H9 (cell line): Measurements from ENCODE around the gene ELF1. TPM values are rescaled to one million over a fixed set of nuclear protein-coding genes. Genes with fewer than 3 reads are reported as not detected.

ENCODE experiments used
- DNase-seq: peaks from one replicate; pipeline ENCODE4 v3.0.0-alpha.2; 2017
- H2AFZ ChIP-seq: one replicate; pipeline ENCODE4 v1.6.1; 2013; ENCODE audit warnings: mild to moderate bottlenecking, low read length, control low read depth, moderate library complexity
- H2AK5ac ChIP-seq: 2 replicates; pipeline ENCODE4 v1.6.1; 2013; ENCODE audit warnings: low read length, control low read depth, mixed read lengths; ENCODE audit not compliant: insufficient read length
- H2BK120ac ChIP-seq: one replicate; pipeline ENCODE4 v1.6.1; 2013; ENCODE audit warnings: low read depth, mild to moderate bottlenecking, low read length, control low read depth, inconsistent platforms; ENCODE audit not compliant: poor library complexity, severe bottlenecking
- H2BK12ac ChIP-seq: 2 replicates; pipeline ENCODE4 v1.6.1; 2013; ENCODE audit warnings: low read length, control low read depth, mixed read lengths, low read depth; ENCODE audit not compliant: insufficient read length
- H2BK15ac ChIP-seq: 2 replicates; pipeline ENCODE4 v1.6.1; 2013; ENCODE audit warnings: low read depth, low read length, control low read depth
- H2BK20ac ChIP-seq: one replicate; pipeline ENCODE4 v1.6.1; 2013; ENCODE audit warnings: low read depth, mild to moderate bottlenecking, low read length, control low read depth, inconsistent platforms; ENCODE audit not compliant: poor library complexity, severe bottlenecking
- H2BK5ac ChIP-seq: 2 replicates; pipeline ENCODE4 v1.6.1; 2013; ENCODE audit warnings: low read length, control low read depth, mixed read lengths; ENCODE audit not compliant: insufficient read length
- H3K14ac ChIP-seq: 2 replicates; pipeline ENCODE4 v1.6.1; 2013; ENCODE audit warnings: low read length, control low read depth; ENCODE audit not compliant: insufficient read depth
- H3K18ac ChIP-seq: 2 replicates; pipeline ENCODE4 v1.6.1; 2013; ENCODE audit warnings: low read depth, mild to moderate bottlenecking, mixed read lengths, low read length, control low read depth; ENCODE audit not compliant: insufficient read length
- H3K23ac ChIP-seq: 2 replicates; pipeline ENCODE4 v1.6.1; 2013; ENCODE audit warnings: low read length, control low read depth, mixed read lengths, low read depth; ENCODE audit not compliant: insufficient read length
- H3K23me2 ChIP-seq: 2 replicates; pipeline ENCODE4 v1.6.1; 2013; ENCODE audit warnings: low read depth, mild to moderate bottlenecking, mixed read lengths, low read length, control low read depth; ENCODE audit not compliant: insufficient read length, poor library complexity, severe bottlenecking
- H3K27ac ChIP-seq: 2 replicates; pipeline ENCODE4 v1.5.1; 2013; ENCODE audit warnings: low read length, control low read depth, mixed read lengths, low read depth; ENCODE audit not compliant: insufficient read length
- H3K27me3 ChIP-seq: 2 replicates; pipeline ENCODE4 v1.6.1; 2013; ENCODE audit warnings: low read length, control low read depth, inconsistent platforms; ENCODE audit not compliant: insufficient read depth
- H3K4ac ChIP-seq: 2 replicates; pipeline ENCODE4 v1.6.1; 2013; ENCODE audit warnings: low read depth, mild to moderate bottlenecking, control low read depth, inconsistent platforms, low read length, moderate library complexity
- H3K4me1 ChIP-seq: 2 replicates; pipeline ENCODE4 v1.6.1; 2013; ENCODE audit warnings: low read length, control low read depth, inconsistent platforms; ENCODE audit not compliant: insufficient read depth
- H3K4me2 ChIP-seq: 2 replicates; pipeline ENCODE4 v1.6.1; 2013; ENCODE audit warnings: low read length, control low read depth, mixed read lengths; ENCODE audit not compliant: insufficient read length, insufficient read depth
- H3K56ac ChIP-seq: 2 replicates; pipeline ENCODE4 v1.6.1; 2013; ENCODE audit warnings: low read depth, mild to moderate bottlenecking, mixed read lengths, low read length, control low read depth; ENCODE audit not compliant: insufficient read length
- H3K79me1 ChIP-seq: 2 replicates; pipeline ENCODE4 v1.6.1; 2013; ENCODE audit warnings: low read depth, mild to moderate bottlenecking, moderate library complexity, low read length, control low read depth, inconsistent platforms; ENCODE audit not compliant: insufficient read depth, poor library complexity, severe bottlenecking
- H3K79me2 ChIP-seq: 2 replicates; pipeline ENCODE4 v1.6.1; 2013; ENCODE audit warnings: low read length, control low read depth, inconsistent platforms; ENCODE audit not compliant: insufficient read depth
- H3K9ac ChIP-seq: 2 replicates; pipeline ENCODE4 v1.6.1; 2013; ENCODE audit warnings: low read length, control low read depth, mixed read lengths; ENCODE audit not compliant: insufficient read length; ENCODE audit errors: extremely low read depth
- H3K9me3 ChIP-seq: one replicate; pipeline ENCODE4 v1.6.1; 2013; ENCODE audit warnings: low read depth, low read length, inconsistent platforms; ENCODE audit not compliant: control insufficient read depth
- H3T11ph ChIP-seq: one replicate; pipeline ENCODE4 v1.6.1; 2013; ENCODE audit warnings: mild to moderate bottlenecking, low read length, control low read depth, inconsistent platforms
- H4K20me1 ChIP-seq: one replicate; pipeline ENCODE4 v1.6.1; 2013; ENCODE audit not compliant: control insufficient read depth, insufficient read length, insufficient read depth
- H4K5ac ChIP-seq: 2 replicates; pipeline ENCODE4 v1.6.1; 2013; ENCODE audit warnings: low read depth, mild to moderate bottlenecking, mixed read lengths, low read length, control low read depth; ENCODE audit not compliant: insufficient read length
- H4K8ac ChIP-seq: replicated peaks from 2 replicates; pipeline ENCODE4 v1.6.1; 2013; ENCODE audit warnings: low read length, control low read depth, mixed read lengths, low read depth; ENCODE audit not compliant: insufficient read length
- H4K91ac ChIP-seq: 2 replicates; pipeline ENCODE4 v1.6.1; 2013; ENCODE audit warnings: low read depth, mild to moderate bottlenecking, moderate library complexity, mixed read lengths, low read length, control low read depth; ENCODE audit not compliant: insufficient read length
- H3K27ac Mint-ChIP-seq, 3 experiments: 2 replicates in 2 of 3; 3 replicates in 1 of 3; pipeline ENCODE4 v1.8.0; 2020 to 2021; ENCODE audit warnings: mixed read lengths in 3 of 3, mild to moderate bottlenecking in 1 of 3, moderate library complexity in 1 of 3
- H3K27me3 Mint-ChIP-seq: 2 replicates; pipeline ENCODE4 v1.8.0; 2021; ENCODE audit warnings: low read depth, mild to moderate bottlenecking, moderate library complexity, mixed read lengths
- H3K36me3 Mint-ChIP-seq, 3 experiments: 2 replicates in 2 of 3; 3 replicates in 1 of 3; pipeline ENCODE4 v1.8.0; 2020 to 2021; ENCODE audit warnings: low read depth in 3 of 3, mixed read lengths in 3 of 3; ENCODE audit not compliant: insufficient read depth in 1 of 3
- H3K4me1 Mint-ChIP-seq, 2 experiments: 2 replicates each; pipeline ENCODE4 v1.8.0; 2020; ENCODE audit warnings: mixed read lengths in 2 of 2
- H3K4me3 Mint-ChIP-seq, 2 experiments: 2 replicates in 1 of 2; 3 replicates in 1 of 2; pipeline ENCODE4 v1.8.0; 2020 to 2021; ENCODE audit warnings: mild to moderate bottlenecking in 2 of 2, mixed read lengths in 2 of 2, moderate library complexity in 1 of 2
- H3K9me3 Mint-ChIP-seq, 2 experiments: 2 replicates in 1 of 2; 3 replicates in 1 of 2; pipeline ENCODE4 v1.8.0; 2020; ENCODE audit warnings: mild to moderate bottlenecking in 2 of 2, mixed read lengths in 2 of 2, moderate library complexity in 1 of 2
- total RNA-seq: library from RNA; stranded (reverse); gene quantifications from 2 replicates; pipeline ENCODE4 v1.2.1, GENCODE V29; 2021
- TF ChIP-seq, protein P1 (sequence below): fragments of 200-600 bp; sonication (generic); conservative IDR thresholded peaks from 3 replicates; pipeline ENCODE4 v1.8.0; 2021; ENCODE audit warnings: antibody characterized with exemption, mild to moderate bottlenecking

The ELF1 gene
- total RNA-seq, 1 experiment from 2014 or later, result 15.5 TPM

DNA sequence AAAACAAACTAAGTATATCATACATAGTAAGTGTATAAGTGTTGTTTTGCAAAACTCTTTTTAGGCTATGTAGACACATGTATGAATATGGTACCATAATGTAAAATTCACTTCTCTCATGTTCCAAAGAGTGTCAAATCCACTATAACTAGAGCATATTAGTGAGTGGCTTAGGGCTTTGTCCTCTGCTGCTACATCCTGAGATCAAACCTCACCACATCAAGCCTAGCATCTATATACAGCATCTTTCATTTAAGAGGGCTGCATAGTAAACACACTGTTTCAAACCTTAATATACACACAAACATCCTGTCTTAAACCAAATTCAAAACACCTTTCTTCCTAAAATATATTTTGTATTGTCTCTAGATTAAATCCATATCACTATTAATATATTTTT is 38.7 kb downstream of the ELF1 start:
- no peaks in the 10 kb centered on the region for H3K36me3 Mint-ChIP-seq
- peaks cover 10 to 15% of the 10 kb centered on the region in 2 experiments for H3K4me1 Mint-ChIP-seq
- H2BK15ac ChIP-seq, result no peak overlapping the region
- H3K9me3 Mint-ChIP-seq, result no peaks in the 10 kb centered on the region
- no peak overlapping the region for H2BK5ac ChIP-seq
- H3K27me3 Mint-ChIP-seq, result no peaks in the 10 kb centered on the region
- H3K79me1 ChIP-seq, result no peaks in the 10 kb centered on the region
- no peak for DNase-seq
- H3K79me2 ChIP-seq, result no peaks in the 10 kb centered on the region
- H3K18ac ChIP-seq, result no peak overlapping the region
- H3T11ph ChIP-seq, result no peak overlapping the region
- no peak overlapping the region for H3K27ac ChIP-seq
- TF ChIP-seq, protein P1, sequence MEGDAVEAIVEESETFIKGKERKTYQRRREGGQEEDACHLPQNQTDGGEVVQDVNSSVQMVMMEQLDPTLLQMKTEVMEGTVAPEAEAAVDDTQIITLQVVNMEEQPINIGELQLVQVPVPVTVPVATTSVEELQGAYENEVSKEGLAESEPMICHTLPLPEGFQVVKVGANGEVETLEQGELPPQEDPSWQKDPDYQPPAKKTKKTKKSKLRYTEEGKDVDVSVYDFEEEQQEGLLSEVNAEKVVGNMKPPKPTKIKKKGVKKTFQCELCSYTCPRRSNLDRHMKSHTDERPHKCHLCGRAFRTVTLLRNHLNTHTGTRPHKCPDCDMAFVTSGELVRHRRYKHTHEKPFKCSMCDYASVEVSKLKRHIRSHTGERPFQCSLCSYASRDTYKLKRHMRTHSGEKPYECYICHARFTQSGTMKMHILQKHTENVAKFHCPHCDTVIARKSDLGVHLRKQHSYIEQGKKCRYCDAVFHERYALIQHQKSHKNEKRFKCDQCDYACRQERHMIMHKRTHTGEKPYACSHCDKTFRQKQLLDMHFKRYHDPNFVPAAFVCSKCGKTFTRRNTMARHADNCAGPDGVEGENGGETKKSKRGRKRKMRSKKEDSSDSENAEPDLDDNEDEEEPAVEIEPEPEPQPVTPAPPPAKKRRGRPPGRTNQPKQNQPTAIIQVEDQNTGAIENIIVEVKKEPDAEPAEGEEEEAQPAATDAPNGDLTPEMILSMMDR, result no peak
- H3K14ac ChIP-seq, result no peak overlapping the region
- H4K8ac ChIP-seq, result no peak overlapping the region
- no peak overlapping the region for H2BK20ac ChIP-seq
- H3K4me1 ChIP-seq, result no peaks in the 10 kb centered on the region
- no peak overlapping the region for H3K27ac Mint-ChIP-seq
- no peaks in the 10 kb centered on the region for H3K9me3 ChIP-seq
- no peak overlapping the region for H3K9ac ChIP-seq
- H4K20me1 ChIP-seq, result no peaks in the 10 kb centered on the region
- H3K4me3 Mint-ChIP-seq, result no peak overlapping the region
- no peaks in the 10 kb centered on the region for H3K23me2 ChIP-seq
- no peak overlapping the region for H3K56ac ChIP-seq
- no peak overlapping the region for H2BK12ac ChIP-seq
- H3K4ac ChIP-seq, result no peak overlapping the region
- H2AK5ac ChIP-seq, result no peak overlapping the region
- H3K23ac ChIP-seq, result no peak overlapping the region
- no peak overlapping the region for H4K91ac ChIP-seq
- no peak overlapping the region for H2BK120ac ChIP-seq
- no peak overlapping the region for H3K4me2 ChIP-seq
- H2AFZ ChIP-seq, result no peak overlapping the region
- no peaks in the 10 kb centered on the region for H3K27me3 ChIP-seq
- H4K5ac ChIP-seq, result no peak overlapping the region
